Endothelial cell of umbilical vein (primary cell): Measurements from ENCODE around the gene SH3RF3.

Experiments
- CTCF ChIP-seq, 2 donors: IDR thresholded peaks; 1 replicate in 1 of 2; 2 replicates in 1 of 2; pipeline ENCODE4 v1.5.1; 2011; ENCODE audit warnings: low read length in 2 of 2, mild to moderate bottlenecking in 2 of 2, moderate library complexity in 2 of 2, control low read depth in 1 of 2, inconsistent platforms in 1 of 2, low read depth in 1 of 2; ENCODE audit not compliant: insufficient read depth in 1 of 2; ENCODE audit errors: extremely low read depth in 1 of 2
- EZH2 ChIP-seq: IDR thresholded peaks from 2 replicates; pipeline ENCODE4 v1.6.1; 2012; ENCODE audit warnings: borderline replicate concordance, low read depth, mild to moderate bottlenecking, moderate library complexity, low read length, inconsistent platforms; ENCODE audit not compliant: severe bottlenecking
- FOS ChIP-seq: IDR thresholded peaks from 2 replicates; pipeline ENCODE4 v1.6.1; 2011; ENCODE audit warnings: mild to moderate bottlenecking, low read length, moderate library complexity, borderline replicate concordance; ENCODE audit not compliant: insufficient read depth
- GATA2 ChIP-seq: IDR thresholded peaks from 2 replicates; pipeline ENCODE4 v1.7.0; 2011; ENCODE audit warnings: low read depth, mild to moderate bottlenecking, moderate library complexity, mixed read lengths, low read length; ENCODE audit not compliant: insufficient read length, insufficient read depth
- JUN ChIP-seq: IDR thresholded peaks from 2 replicates; pipeline ENCODE4 v1.6.1; 2011; ENCODE audit warnings: borderline replicate concordance, low read depth; ENCODE audit not compliant: insufficient read length, insufficient read depth
- MAX ChIP-seq: IDR thresholded peaks from 2 replicates; pipeline ENCODE4 v1.6.1; 2011; ENCODE audit not compliant: insufficient read depth, insufficient read length
- MYC ChIP-seq: IDR thresholded peaks from one replicate; pipeline ENCODE4 v1.6.1; 2011; ENCODE audit warnings: mild to moderate bottlenecking, low read depth, low read length
- POLR2A ChIP-seq: IDR thresholded peaks from 2 replicates; pipeline ENCODE4 v1.6.1; 2012; ENCODE audit warnings: low read depth, mild to moderate bottlenecking, control low read depth, low read length
- POLR2AphosphoS5 ChIP-seq: IDR thresholded peaks from 2 replicates; pipeline ENCODE4 v1.6.1; 2012; ENCODE audit warnings: low read depth, mild to moderate bottlenecking, control low read depth, low read length, moderate library complexity; ENCODE audit not compliant: insufficient read depth

- no peak for TF ChIP-seq CTCF (IDR thresholded peaks at IDR 0.05; ENCODE audit: extremely low read depth in 1 of 2, insufficient read depth in 1 of 2, low read depth in 1 of 2, low read length in 2 of 2)
- TF ChIP-seq EZH2 = no peak
- TF ChIP-seq POLR2AphosphoS5 = no peak
- TF ChIP-seq POLR2A = no peak
- TF ChIP-seq MAX = no peak
- TF ChIP-seq JUN = no peak
- TF ChIP-seq MYC = no peak
- no peak for TF ChIP-seq FOS
- no peak for TF ChIP-seq GATA2
Measured at GRCh38 chr2:109415581-109416013, 286.6 kb downstream of the SH3RF3 start.
